Measurements from ENCODE around the gene MARS2.

DNA sequence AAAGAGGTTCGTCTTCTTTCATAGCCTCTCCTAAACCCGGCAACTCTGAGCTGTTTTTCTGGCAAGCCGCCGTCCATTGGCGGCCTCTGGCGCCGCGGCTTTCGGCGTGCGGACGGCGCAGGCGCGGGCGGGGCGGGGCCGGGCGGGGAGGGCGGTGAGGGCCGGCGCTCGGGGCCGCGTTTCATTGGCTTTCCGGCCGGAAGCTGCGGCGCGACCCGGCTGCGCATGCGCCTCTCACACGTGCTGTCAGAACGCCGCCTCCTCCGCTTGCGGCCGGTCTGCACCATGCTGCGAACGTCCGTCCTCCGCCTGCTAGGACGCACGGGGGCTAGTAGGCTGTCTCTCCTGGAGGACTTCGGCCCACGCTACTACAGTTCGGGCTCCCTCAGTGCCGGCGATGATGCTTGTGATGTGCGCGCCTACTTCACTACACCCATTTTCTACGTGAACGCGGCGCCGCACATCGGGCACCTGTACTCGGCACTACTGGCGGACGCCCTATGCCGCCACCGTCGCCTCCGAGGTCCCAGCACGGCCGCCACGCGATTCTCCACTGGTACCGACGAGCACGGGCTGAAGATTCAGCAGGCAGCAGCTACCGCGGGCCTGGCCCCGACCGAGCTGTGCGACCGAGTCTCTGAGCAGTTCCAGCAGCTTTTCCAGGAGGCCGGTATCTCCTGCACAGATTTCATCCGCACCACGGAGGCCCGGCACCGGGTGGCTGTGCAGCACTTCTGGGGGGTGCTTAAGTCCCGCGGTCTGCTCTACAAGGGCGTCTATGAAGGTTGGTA is at the start of gene MARS2:
- no peak for TF ChIP-seq EZH2 (IDR thresholded peaks at IDR 0.05; ENCODE audit: low read length, missing control alignments)
- TF ChIP-seq, protein P1, sequence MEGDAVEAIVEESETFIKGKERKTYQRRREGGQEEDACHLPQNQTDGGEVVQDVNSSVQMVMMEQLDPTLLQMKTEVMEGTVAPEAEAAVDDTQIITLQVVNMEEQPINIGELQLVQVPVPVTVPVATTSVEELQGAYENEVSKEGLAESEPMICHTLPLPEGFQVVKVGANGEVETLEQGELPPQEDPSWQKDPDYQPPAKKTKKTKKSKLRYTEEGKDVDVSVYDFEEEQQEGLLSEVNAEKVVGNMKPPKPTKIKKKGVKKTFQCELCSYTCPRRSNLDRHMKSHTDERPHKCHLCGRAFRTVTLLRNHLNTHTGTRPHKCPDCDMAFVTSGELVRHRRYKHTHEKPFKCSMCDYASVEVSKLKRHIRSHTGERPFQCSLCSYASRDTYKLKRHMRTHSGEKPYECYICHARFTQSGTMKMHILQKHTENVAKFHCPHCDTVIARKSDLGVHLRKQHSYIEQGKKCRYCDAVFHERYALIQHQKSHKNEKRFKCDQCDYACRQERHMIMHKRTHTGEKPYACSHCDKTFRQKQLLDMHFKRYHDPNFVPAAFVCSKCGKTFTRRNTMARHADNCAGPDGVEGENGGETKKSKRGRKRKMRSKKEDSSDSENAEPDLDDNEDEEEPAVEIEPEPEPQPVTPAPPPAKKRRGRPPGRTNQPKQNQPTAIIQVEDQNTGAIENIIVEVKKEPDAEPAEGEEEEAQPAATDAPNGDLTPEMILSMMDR (conservative IDR thresholded peaks at IDR 0.05 in 1 of 2, IDR thresholded peaks at IDR 0.05 in 1 of 2; ENCODE audit: low read depth in 1 of 2, low read length in 2 of 2): no peak

All from fibroblast of lung (primary cell).